Adipose tissue (tissue), 3 donors: ENCODE results near the gene PRRG1. TPM values are rescaled to one million over a fixed set of nuclear protein-coding genes. Genes with fewer than 3 reads are reported as not detected.
"Not testable (repeated sequence)": the region's sequence is repeated elsewhere in the genome, so short reads cannot be mapped to it uniquely, and the experiment has no call there.

Experiments
- H3K27ac ChIP-seq: one replicate; pipeline ENCODE4 v1.5.1; 2013; ENCODE audit warnings: low read depth, low read length
- WGBS, 3 donors: extraction: QIAGEN DNeasy Blood & Tissue Kit; methylation state at CpG; one replicate each; pipeline ENCODE4 v1.1.7; 2013; 5-methylcytosine and 5-hydroxymethylcytosine counted together
- polyA plus RNA-seq, 3 donors: library from polyadenylated mRNA; stranded (reverse); fragments of 200-250 nt; gene quantifications; one replicate each; pipeline ENCODE4 v1.2.3, GENCODE V29; 2013
- donor health status: healthy with polysubstance abuse.
- donor health status: Bipolar disorder and iron deficiency.
- donor health status: healthy.

PRRG1 gene
- polyA plus RNA-seq, 3 donors, result 1.4 to 5.4 (median 4.3) TPM

DNA sequence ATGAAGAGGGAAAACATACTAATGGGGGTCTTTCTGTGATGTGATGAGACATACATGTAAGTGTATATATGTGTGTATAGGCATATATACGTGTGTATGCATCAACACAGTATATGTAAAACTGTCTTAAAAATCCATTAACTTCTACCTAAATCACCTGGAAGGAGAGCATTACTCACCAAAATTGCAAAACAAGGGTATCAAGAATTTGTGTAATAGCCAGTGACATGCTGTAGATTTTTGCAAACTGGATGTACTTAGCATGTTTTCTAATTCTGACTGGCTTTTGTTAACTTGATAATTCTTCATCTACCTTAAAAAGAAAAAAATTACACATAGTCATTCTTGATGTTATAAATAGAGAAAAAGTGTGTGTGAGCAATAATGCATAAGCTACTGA, 104.7 kb downstream of the PRRG1 start:
- WGBS, 3 donors, result 70 to 100% (median 88%) methylated on average over 1 of the region's 1 CpG

GRCh38 chrX:37454537-37455285, 105.5 kb downstream of the PRRG1 start:
- WGBS, 3 donors, result 0 to 51% (median 20%) methylated on average over 1 to 2 of the region's 2 CpGs

More for the DNA sequence above, 104.7 kb downstream of the PRRG1 start:
- no peak overlapping the region for H3K27ac ChIP-seq

GRCh38 chrX:37455381-37455780, 106.2 kb downstream of the PRRG1 start:
- 36 to 80% (median 64%) methylated on average over 1 of the region's 1 CpG for WGBS, 3 donors

More at GRCh38 chrX:37454537-37455285, 105.5 kb downstream of the PRRG1 start:
- H3K27ac ChIP-seq, result no peak overlapping the region

DNA sequence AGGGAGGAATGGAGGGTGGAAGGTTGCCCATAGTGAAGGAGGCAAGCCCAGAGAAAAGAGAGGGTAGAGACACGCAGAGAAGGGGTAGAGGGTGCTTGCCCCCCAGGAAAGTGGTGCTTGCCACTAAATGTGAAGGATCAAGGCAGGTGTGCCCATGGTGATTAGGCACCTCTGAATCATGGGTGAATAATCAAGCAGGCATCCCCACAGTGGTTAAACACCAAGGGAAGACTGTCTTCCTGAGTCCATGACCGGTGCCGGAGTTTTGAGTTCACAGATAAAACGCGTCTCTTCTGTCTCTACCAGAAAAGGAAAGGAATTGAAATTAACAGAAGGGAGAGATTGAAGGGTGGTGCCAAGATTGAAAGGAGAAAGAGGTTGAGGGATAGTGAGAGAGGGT, 111.1 kb downstream of the PRRG1 start:
- WGBS, 3 donors, result 92 to 98% (median 96%) methylated on average over 4 to 5 of the region's 5 CpGs
- not testable (repeated sequence) for H3K27ac ChIP-seq

More at GRCh38 chrX:37455381-37455780, 106.2 kb downstream of the PRRG1 start:
- no peak overlapping the region for H3K27ac ChIP-seq

DNA sequence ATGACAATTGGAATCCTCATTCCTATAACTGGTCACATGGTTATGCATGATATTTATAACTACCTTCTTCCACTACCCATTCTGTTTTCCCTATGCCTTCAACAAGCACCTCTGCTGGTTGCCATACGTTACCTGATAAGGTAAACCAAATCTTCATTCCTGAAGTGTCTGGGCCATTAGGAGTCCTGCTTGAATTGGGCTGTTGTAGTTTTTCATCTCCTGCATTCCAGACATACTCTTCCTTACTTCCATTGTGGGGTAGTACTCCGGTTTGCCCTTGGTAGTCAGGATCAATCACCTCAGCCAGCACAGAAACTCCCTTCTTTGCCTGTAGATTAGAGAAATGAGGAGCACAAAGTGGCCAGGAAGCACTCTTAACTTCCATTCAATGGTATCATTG, 113.2 kb downstream of the PRRG1 start:
- H3K27ac ChIP-seq, result no peak overlapping the region
- 72 to 84% (median 77%) methylated on average over 2 of the region's 2 CpGs for WGBS, 3 donors

DNA sequence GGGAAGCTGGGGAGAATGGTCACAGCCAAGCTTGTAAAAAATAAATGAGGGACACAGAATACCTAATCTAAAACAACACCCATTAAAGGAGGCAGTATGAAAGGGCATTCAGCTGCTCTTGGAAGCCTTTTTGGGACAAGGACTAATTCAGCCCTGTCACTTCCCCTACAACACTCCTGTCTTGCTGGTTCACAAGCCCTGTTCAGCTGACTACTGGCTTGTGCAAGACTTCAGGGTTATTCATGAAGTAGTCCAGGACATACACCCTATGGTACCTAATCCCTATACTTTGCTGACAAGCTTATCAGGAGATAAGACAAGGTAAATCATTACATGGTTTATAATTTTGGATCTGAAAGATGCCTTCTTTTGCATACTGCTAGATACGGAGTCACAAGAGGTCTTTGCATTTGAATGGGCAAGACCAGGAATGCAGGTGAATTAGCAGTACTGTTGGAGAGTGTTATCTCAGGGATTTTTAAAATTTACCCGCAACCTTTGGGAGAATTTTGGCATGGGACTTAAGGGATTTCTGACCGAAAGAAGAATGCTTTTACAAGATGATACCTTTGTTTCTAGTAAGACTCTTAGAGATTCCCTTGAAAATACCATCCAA, 119.1 kb downstream of the PRRG1 start:
- 71 to 94% (median 90%) methylated on average over 3 of the region's 3 CpGs for WGBS, 3 donors
- no peak overlapping the region for H3K27ac ChIP-seq

DNA sequence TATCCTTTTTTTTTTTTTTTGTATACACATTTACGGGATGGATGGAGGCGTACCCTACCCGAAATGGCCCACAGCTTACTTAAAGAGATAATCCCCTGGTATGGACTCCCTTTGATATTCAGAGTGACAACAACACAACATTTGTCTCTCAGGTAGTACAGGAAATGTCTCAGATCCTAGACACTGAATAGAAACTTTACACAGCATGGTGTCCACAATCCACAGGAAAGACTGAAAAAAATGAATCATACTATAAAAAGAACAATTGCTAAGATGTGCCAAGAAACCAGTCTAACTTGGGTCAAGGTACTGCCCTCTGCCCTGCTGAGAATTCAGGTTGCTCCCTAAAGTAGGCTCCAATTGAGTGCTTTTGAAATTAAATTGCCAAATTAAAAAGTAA, 121.5 kb downstream of the PRRG1 start:
- H3K27ac ChIP-seq, result no peak overlapping the region
- WGBS, 3 donors, result 84 to 100% (median 96%) methylated on average over 3 of the region's 3 CpGs

- 49 to 87% (median 86%) methylated on average over 6 of the region's 6 CpGs for WGBS, 3 donors
Measured at GRCh38 chrX:37472836-37473235, 123.7 kb downstream of the PRRG1 start.

GRCh38 chrX:37474478-37474877, 125.3 kb downstream of the PRRG1 start:
- WGBS, 3 donors, result 49 to 85% (median 81%) methylated on average over 5 of the region's 5 CpGs
- no peak overlapping the region for H3K27ac ChIP-seq

More at GRCh38 chrX:37472836-37473235, 123.7 kb downstream of the PRRG1 start:
- no peak overlapping the region for H3K27ac ChIP-seq

GRCh38 chrX:37476571-37477170, 127.5 kb downstream of the PRRG1 start:
- 44 to 93% (median 84%) methylated on average over 3 of the region's 3 CpGs for WGBS, 3 donors
- no peak overlapping the region for H3K27ac ChIP-seq

DNA sequence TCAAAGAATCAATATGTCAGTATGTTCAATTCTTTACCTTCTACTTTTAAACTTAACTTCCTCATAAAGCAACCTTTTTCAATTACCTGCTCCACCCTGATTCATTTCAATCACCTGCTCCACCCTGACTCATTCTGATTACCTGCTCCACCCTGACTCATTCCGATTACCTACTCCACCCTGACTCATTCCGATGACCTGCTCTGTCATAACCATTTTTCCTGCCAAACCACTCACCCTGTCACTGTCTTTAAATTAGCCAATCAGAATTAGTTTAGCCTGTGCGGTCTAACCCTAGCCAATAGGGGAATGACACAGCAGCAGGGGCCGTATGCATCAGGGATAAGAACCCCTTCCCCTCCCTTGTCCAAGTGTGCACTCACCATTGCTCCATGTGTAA, 135.2 kb downstream of the PRRG1 start:
- not testable (repeated sequence) for H3K27ac ChIP-seq
- WGBS, 3 donors, result 79 to 96% (median 81%) methylated on average over 4 of the region's 4 CpGs

- WGBS, 3 donors, result 67 to 90% (median 76%) methylated on average over 2 of the region's 2 CpGs
- no peak overlapping the region for H3K27ac ChIP-seq
Measured at GRCh38 chrX:37485429-37485828, 136.3 kb downstream of the PRRG1 start.

GRCh38 chrX:37487271-37487670, 138.1 kb downstream of the PRRG1 start:
- 78 to 93% (median 91%) methylated on average over 5 of the region's 5 CpGs for WGBS, 3 donors
- no peak overlapping the region for H3K27ac ChIP-seq

- WGBS, 3 donors, result 81 to 89% (median 87%) methylated on average over 3 of the region's 3 CpGs
- no peak overlapping the region for H3K27ac ChIP-seq
Measured at GRCh38 chrX:37488323-37488722, 139.2 kb downstream of the PRRG1 start.

DNA sequence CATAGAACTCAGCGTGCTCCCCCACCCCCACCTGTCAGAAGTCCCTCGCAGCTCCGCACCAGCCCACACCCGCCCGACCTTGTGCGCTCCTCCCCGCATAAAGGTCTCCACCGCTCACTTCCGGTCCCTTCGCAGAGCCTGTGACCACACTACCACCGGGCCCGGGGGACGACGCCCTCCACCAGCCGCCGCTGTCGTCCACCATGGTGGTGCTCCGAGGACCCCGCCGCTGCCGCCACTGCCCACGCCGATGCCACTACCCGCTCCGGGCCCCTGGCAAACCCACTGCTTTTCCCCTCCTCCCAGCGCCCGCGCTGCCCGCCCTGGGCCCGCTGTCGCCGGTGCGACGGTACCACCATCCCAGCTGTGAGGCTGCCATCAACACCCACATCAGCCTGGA, 142.5 kb downstream of the PRRG1 start:
- H3K27ac ChIP-seq, result no peak overlapping the region
- 93 to 99% (median 97%) methylated on average over 16 to 31 of the region's 34 CpGs for WGBS, 3 donors

- WGBS, 3 donors, result 8 to 31% (median 14%) methylated on average over 2 of the region's 2 CpGs
- not testable (repeated sequence) for H3K27ac ChIP-seq
Measured at GRCh38 chrX:37495760-37496159, 146.6 kb downstream of the PRRG1 start.

DNA sequence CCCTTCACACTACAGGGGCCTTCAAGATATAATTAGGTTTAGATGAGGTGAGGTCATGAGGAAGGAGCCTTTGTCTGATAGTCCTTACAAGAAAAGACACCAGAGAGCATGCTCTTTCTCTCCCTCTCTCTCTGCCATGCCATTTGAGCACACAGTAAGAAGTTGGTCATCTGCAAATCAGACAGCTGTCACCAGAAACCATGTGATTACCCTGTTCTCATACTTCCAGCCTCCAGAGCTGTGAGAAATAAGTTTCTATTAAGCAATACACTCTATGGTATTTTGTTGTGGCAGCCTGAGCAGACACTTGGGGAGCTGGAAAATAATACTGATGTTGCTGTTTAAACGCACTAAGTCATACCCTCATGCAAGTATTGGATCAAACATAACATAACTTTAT, 148.0 kb downstream of the PRRG1 start:
- not testable (repeated sequence) for H3K27ac ChIP-seq
- WGBS, 3 donors, result 67 to 100% (median 83%) methylated on average over 1 of the region's 1 CpG

GRCh38 chrX:37498323-37498722, 149.2 kb downstream of the PRRG1 start:
- not testable (repeated sequence) for H3K27ac ChIP-seq

DNA sequence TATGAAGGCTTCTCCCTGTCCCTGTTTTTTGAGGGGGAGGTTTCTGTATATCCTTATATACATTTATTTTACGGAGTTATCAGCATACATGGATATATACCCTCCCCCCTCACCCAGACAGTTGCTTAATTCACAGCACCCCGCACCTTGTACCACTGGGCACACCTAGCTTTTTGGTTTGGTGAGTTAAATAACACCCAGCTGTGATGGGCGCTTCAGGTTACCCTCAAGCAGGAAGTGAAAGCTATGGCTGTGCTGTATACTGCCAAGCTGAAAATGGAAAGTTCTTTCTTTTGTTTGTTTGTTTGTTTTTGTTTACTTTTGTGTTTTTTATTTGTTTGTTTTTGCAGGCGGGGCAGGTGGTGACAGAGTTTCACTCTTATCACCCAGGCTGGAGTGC, 150.5 kb downstream of the PRRG1 start:
- not testable (repeated sequence) for H3K27ac ChIP-seq
- 70 to 96% (median 76%) methylated on average over 3 to 4 of the region's 4 CpGs for WGBS, 3 donors
